GM18498 (cell line): ENCODE results near the gene PAK6.

Source experiments
- ATAC-seq: cut with Tn5 transposase; IDR thresholded peaks from one replicate; pipeline ENCODE4 v1.9.1; 2021; ENCODE audit warnings: mild to moderate bottlenecking, moderate library complexity; ENCODE audit not compliant: unreplicated experiment

Gene PAK6

DNA sequence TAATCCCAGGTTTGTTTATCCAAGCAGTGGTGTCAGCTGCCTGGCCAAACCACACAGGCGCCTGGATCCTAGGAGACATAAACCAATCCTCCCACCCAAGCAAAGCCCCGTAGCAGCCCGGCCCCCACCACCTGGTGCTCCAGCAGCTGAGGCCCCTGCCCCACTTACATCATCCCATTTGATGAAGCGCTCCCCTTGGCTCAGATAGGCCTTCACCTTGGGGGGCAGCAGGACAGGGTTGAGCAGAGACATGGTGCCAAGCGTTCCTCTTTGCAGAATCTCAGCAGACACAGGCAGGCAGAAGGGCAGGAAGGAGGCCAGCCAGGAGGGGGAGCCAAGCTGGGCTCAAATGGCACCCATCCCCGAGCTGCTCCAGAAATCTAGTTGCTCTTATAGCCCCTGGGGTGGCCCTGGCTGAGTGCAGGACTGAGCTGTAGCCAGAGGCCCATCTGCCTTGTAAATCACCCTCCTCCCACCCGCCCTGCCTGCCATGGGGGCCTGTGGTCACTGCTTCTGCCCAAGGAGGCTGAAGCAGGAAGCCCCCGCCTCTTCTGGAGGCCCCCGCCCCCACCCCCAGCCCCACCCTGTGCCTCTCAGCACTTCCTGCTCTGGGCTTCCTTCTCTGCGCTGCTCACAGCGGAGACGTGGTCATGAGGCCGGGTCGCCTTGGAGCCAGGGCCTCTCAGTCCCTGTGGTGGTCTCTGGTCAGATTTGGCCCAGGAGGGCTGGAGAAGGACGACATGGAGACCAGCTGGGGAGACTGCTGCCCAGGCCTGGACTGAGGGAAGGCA, 68.8 kb downstream of the PAK6 start, which contains the start of gene PLCB2:
TSS of gene PLCB2 (minus strand) at position 515 of the 791 bp plus-strand sequence. CDS start at position 252, 263 bp downstream.
- ATAC-seq: peak; percentile 63

DNA sequence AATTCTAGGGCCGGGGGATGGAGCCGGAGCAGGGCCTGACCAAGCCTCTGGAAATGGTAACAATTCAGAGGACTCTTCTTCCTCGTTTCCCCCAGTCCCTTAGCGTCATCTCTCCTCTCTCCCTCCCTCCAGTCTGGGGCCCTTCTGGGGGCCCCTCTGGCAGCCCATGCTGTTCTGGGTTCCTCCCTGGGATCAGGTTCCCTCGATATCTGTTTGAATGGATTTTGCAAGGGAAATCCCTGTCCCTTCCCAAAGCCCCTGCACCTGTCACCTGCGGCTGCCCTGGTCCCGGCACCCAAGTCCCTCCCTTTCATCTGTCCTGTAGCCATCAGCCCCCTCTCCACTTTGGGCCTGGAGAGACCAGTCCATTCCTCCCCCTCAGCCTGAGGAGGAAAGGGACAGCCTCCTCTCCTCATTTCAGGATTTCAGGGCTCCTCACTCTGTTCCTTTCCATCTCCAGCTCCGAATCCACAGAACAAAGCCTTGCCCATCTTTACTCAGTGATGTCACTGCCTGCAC, 70.5 kb downstream of the PAK6 start:
- no peak for ATAC-seq

DNA sequence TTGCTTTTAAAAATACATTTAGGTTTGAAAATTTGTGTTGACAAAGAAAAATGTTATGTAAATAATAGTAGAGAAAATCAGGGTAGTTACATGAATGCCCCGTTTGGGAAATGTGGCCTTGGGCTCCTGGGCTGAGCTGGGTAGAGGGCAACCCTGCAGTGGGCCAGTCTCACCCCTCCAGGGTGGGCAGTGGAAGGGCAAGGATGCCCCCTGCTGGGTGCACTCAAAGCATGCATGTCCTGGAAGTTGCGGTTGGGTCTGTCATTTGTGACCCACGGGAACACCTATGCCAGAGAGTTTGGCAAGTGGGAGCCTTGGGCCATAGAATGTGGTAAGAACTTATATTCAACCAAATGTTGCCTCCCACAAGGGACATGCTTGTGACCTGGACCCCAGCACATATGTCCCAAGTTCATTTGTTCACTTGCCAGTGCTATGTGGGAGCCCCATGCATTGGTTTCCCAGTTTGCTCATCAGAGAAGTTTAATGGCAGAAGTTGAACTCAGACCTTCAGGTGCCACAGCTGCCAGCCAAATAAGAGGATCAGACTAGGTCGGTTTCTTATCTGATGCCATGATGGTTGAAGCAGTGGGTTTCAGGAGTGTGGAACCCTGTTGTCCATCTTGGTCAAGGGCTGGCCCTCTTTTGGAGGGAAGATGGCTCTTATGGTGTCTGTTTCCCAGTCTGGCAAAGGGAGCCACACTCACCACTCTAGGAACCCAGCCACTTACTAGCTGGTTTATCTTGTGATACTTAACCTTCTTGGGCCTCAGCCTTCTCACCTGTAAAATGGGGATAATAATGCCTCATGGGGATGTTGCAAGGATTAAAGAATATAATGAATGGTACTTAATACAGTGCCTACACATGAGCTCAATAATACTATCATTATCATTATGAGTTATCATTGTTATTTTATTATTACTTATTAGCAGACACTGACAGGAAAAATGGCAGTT, 71.4 kb downstream of the PAK6 start:
- ATAC-seq: no peak

DNA sequence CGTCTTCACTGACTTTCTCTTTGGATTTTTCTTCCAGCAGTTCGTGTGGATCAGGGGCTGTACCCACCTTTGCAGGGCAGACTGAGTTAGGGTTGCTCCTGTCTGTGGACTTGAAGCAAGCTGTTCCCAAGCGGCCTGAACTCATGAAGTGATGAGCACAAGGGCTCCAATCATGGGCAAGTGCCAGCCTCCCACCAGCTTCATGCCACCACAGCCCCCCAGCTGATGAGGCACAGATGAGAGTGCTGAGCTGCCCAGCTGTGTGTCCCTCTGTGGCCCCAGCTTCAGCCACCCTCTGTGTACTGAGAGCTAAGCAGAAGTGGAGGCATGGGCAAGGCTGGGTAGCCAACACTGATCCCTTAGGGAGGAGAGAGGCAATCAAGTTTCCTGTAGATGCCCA, 72.1 kb downstream of the PAK6 start:
- no peak for ATAC-seq

DNA sequence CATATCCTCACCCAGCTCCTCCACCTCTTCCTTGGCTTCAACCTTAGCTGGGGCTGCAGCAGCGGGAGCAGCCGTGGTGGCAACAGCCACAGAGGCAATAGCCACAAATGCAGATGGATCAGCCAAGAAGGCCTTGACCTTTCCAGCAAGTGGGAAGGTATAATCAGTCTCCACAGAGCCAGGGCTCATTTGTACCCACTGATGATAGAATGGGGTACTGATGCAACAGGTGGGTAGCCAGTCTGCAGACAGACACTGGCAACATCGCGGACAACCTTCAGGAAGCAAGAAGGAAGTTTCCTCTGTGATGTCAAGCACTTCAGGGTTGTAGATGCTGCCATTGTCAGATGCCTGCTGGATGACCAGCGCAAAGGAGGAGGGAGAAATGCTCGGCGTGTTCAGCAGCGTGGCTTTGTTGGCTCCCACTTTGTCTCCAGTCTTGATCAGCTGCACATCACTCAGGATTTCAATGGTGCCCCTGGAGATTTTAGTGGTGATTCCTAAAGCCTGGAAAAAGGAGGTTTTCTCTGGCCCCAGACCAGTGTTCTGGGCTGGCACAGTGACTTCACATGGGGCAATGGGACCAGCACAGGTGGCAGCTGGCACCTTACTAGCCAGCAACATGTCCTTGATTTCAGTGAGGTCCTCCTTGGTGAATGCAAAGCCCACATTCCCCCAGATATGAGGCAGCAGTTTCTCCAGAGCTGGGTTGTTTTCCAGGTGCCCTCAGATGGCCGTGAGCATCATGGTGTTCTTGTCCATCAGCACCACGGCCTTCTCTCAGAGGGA, 73.7 kb downstream of the PAK6 start:
- no peak for ATAC-seq

DNA sequence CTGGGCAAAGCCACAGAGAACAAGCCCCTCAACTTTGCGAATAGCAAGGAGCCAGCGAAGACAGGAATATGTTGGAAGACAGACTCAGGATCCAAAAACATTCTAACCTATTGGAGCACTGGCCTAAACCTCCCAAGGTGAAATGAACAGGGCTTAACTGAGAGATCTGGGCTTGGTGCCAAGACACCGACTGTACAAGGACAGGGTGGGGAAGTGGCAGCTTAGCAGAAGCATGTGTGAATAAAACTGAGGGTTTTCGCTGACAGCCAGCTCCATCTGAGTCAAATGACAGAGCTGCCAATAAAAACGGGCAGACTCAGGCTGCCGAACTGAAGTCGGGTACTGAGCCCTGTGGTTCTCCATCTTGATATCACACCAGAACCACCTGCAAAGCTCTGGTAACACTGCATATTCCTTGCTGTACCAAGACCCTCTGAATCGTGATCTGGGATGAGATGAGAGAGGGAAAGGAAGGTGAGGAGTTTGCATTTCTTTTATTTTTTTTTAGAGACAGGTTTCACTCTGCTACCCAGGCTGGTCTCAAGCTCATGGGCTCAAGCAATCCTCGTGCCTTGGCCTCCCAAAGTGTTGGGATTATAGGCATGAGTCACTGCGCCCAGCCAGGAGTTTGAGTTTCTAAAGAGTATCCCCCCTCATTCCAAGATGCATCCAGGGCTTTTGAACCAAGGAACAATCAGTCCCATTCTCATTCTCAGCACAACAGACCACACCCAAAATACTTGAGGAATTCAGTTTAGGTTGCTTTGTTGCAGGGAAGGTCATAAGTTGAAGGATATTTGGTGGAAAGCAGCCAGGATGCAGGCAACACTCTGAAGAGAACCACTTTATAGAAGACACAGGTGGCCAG, 74.9 kb downstream of the PAK6 start:
- ATAC-seq: no peak

DNA sequence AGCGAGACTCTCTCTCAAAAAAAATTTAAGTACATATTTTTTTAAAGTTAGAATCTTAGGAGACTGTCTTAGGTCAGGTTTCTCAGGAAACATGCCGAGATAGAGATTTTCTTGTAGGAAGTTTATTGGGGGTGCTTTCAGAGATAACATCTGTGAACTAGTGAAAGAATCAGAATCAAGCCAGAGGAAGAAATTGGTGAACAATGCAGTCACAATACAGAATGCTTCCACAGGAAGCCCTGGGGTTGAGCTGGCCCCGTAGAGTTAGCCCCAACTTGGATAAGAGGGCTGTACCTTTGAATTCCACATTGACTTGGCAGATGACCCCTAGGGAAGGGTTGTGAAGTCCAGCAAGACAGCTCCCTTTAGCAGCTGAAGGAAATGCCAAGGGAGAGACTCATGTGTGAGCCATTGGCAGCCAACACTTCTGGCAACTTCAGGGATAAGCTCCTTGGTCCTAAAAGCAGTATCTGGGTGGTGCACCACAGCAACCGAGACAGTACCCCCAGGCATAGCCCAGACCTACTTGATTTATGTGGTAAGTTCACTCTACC, 75.9 kb downstream of the PAK6 start:
- no peak for ATAC-seq

DNA sequence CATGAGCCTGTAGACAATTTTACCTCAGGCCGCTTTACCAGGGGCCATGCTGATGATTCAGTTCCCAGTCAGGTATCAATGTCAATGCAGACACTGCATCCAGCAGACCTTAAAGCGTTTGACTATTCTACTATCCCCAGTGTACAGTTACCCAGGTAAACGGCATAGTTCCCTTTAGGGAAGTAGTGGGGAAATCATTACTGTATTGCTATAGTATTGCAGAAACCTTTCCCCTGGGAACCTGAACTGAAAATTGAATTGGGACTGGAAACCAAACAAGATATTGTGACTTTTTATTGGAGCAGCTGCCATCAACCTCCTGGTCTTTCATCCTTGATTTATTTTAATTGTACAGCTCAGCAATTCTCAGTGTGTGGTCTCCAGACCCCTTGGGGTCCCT, 78.1 kb downstream of the PAK6 start:
- no peak for ATAC-seq

DNA sequence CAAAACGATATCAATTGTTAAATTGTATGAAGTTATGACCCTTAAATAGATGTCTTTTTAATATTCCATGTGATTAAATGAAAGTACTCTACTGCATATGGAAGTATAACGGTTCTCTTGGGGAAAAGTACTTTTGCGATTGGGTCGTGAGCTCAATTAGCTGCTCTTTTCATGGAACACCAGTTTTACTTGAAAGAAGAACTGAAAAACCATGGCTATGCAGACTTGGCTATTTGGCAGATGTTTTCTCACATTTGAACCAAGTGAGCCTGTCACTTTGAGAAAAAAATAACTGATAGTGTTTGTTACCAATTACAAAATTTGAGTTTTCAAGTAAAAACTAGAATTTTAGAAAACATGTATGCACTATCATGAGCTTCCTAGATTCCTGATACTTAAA, 78.7 kb downstream of the PAK6 start:
- ATAC-seq: no peak

DNA sequence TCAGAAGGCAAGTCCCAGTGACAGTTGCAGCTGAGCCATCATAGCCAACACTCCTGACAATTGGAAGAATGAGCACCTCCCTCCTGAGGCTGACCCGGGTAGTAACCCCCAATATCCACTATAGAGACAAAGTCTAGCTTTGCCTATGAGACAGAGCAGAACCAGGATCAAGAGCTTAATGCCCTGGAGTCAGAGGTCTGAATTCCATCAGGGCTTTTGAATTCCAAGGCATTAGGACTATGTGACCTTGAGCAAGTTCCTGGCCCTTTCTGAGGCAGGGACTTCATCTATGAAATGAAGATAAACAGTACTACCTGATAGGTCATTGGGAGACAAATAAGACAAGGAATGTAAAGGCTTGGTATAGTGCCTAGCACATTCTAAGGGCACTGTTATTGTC, 81.5 kb downstream of the PAK6 start:
- ATAC-seq: no peak

DNA sequence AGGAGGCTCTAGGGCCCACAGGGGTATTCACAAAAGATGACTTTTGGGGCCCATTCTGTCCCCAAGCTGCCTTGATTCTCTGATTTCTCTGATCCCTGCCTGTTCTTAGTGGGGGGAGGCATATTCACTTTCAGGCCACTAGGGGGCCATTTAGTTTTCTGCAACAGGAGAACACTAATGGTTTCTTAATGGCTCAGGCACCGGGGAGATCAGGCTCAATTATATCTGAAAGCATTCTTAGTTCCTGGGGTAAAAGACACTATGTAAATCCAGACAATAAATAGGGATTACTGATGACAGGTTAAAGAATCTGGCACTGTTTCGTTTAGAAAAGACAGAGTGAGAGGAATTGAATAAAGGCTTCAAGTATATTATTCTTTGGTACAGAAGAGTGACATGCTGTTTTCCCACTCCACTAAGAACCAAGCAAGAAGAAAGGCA, 82.1 kb downstream of the PAK6 start:
- ATAC-seq: no peak

DNA sequence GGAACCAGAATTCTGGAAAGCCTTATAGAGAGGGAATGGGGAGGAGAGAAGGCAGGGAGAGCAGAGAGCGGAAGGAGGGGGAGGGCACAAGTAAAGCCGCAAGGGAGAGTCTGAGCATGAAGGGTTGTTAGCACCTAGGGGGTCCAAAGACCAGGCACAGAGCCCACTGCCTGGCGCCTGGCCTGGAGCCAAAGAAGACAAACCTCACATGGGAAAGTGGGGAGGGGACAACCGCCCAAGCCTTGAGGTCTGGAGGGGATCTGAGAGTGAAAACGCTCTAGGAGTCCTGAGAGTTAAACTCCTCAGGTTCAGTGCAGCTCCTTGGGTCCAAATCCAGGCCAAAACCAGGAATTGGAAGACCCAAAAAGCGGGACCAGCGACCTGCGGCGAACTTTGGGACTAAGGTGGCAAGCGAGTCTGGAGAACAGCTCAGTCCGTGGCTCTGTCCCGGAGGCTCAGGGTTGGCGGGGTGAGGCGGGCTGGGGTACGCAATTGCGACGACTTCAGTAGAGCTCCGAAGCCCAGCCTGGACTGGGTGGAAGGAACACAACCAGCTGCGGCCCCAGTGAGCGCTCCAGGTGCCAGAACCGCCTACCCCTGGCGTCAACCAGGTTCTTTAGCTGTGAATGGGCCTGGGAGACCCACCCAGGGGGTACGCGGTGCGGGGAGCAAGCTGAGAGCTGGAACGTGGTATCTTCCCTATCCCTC, 83.8 kb downstream of the PAK6 start:
- no peak for ATAC-seq

DNA sequence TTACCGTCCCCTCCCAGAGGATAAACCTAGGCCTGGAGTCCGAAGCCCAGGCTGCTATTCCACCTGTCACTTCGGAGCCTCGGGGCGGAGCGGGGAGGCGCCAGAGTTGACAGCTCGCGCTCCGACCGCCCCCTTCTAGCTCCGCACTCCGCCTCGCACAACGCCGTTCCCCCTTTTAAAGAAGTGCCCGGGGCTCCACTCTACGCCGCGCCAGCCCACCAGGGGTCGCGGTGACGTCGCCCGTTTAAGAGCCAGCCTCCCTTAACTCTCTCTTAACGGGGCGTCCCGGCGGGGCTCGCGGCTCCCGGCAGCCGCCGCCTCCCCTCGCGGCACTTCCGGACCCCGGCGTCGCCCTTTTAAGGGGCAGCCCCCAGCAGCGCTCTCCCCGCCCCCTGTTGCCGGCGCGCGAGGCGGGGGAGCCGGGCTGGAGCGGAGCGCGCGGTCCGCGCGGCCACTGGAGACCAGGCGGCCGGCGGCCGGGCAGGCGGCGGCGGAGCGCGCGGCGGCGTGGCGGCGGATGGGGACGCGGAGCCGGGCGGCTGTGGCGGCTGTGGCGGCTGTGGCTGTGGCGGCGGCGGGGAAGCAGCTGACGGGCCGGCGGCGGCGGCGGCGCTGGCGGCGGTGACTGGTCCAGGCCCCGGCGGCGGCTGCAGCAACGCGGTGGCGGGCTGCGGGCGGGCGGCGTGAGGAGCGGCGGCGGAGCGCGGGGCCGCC, 84.5 kb downstream of the PAK6 start, which contains the start of gene INAFM2:
TSS of gene INAFM2 (plus strand) at position 454 of the 714 bp plus-strand sequence. CDS start 364 bp downstream, outside the sequence.
- peak; percentile 87 for ATAC-seq

DNA sequence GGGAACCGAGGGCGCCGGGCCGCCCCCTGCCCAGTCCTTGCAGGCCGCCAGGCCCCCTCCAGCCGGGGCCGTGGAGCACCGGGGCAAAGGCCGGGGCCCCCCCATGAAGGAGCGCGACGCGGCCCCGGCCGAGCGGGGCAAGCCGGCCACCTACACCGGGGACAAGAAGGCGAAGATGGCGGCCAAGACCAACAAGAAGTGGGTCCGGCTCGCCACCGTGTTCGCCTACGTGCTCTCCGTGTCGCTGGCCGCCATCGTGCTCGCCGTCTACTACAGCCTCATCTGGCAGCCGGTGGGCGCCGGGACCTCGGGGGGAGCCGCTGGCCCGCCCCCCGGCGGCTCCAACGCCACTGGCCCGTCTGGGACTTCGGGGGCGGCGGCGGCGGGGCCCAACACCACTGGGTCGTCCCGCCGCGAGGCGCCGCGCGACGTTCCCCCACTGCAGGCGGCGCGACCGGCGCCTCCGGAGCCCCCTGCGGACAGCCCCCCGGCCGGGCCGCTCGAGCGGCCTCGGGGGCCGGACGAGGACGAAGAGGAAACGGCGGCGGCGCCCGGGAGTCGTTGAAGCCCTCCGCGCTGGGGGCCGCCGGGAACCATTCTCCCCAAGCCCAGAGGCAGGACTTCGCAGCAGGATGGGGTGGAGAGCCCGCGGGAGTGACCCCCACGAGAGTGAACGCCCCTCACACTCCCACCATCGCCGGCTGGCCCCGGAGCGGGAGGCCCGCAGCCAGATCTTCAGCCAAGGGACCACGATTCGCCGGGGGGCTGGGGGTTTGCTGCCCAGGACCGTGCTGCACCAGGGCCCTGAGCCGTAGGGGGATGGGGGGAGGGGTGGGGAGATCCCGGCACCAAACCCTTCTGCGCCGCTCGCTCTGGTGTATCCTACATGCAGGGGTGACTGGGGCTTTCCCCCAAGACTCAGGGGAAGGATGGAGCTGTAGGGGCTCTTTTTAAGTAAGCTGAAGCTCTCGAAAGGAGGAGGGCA, 85.4 kb downstream of the PAK6 start:
- ATAC-seq: peak; percentile 12

DNA sequence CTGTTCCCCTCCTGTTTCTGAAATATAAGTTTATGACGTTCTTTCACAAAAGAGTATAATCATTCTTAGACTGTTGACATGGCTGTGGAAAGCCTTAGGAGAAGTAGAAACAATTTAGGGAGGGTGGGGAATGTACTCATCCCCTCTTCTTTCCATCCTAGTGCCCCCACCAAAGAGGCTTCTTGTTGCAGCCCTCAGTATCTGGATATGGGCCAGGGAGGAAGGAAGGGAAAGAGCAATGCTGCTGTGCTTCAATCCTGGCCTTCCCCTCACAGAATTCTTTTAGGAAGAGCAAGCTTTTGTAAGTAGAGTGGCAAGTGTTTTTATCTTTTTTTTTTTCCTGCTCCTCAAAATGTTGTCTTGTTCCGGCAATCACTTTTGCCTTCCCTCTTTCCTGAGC, 86.3 kb downstream of the PAK6 start:
- no peak for ATAC-seq

DNA sequence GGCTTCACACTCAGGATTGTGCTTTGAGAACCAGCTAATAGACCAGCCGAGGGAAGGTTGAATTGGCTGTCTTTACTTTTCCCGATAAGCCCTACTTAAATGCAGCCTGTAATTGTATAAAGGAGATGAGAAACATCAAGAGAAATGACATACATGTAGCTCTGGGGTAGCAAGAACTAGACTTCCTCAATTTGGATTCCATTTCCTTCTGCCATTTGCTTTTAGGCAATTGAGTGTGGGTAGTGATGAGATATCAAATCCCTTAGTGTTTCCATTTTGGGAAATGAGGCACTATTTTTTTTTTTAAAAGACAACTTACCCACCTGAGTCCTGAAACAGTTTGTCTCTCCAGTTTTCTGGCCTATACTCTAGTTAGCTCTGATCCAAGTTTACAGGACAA, 86.8 kb downstream of the PAK6 start:
- ATAC-seq: no peak
